MM.1S (cell line): ENCODE measurements around the gene MMP19.

Source experiments
- DNase-seq: peaks from one replicate; pipeline ENCODE4 v3.0.0-alpha.2; 2015
- H2AFZ ChIP-seq: fragments of 300-600 bp; sonication (generic); 2 replicates; pipeline ENCODE4 v1.6.0; 2016; ENCODE audit warnings: antibody characterized with exemption, low read length
- H3F3A ChIP-seq: fragments of 300-600 bp; sonication (generic); 2 replicates; pipeline ENCODE4 v1.6.1; 2016; ENCODE audit warnings: mild to moderate bottlenecking, antibody characterized with exemption, low read length, moderate library complexity, mixed read lengths; ENCODE audit not compliant: insufficient read depth
- H3K27ac ChIP-seq: fragments of 300-600 bp; sonication (generic); 2 replicates; pipeline ENCODE4 v1.5.1; 2016; ENCODE audit warnings: mild to moderate bottlenecking, low read length
- H3K27me3 ChIP-seq: fragments of 300-600 bp; sonication (generic); replicated peaks from 2 replicates; pipeline ENCODE4 v1.6.0; 2016; ENCODE audit warnings: low read length; ENCODE audit not compliant: insufficient read depth
- H3K36me3 ChIP-seq: fragments of 300-600 bp; sonication (generic); replicated peaks from 2 replicates; pipeline ENCODE4 v1.6.1; 2016; ENCODE audit warnings: mild to moderate bottlenecking, low read length, mixed read lengths; ENCODE audit not compliant: insufficient read depth
- H3K4me1 ChIP-seq: fragments of 300-600 bp; sonication (generic); 2 replicates; pipeline ENCODE4 v1.6.1; 2016; ENCODE audit warnings: low read length, mixed read lengths
- H3K4me2 ChIP-seq: fragments of 300-600 bp; sonication (generic); 2 replicates; pipeline ENCODE4 v1.6.0; 2016; ENCODE audit warnings: low read depth, low read length
- H3K4me3 ChIP-seq: fragments of 300-600 bp; sonication (generic); 2 replicates; pipeline ENCODE4 v1.5.1; 2016; ENCODE audit warnings: low read length, mixed read lengths
- H3K79me2 ChIP-seq: fragments of 300-600 bp; sonication (generic); 2 replicates; pipeline ENCODE4 v1.6.1; 2016; ENCODE audit warnings: mixed run types, low read length, mixed read lengths
- H3K9ac ChIP-seq: fragments of 300-600 bp; sonication (generic); 2 replicates; pipeline ENCODE4 v1.6.1; 2016; ENCODE audit warnings: low read length, mixed read lengths
- H3K9me2 ChIP-seq: fragments of 300-600 bp; sonication (generic); replicated peaks from 2 replicates; pipeline ENCODE4 v1.6.1; 2016; ENCODE audit warnings: mild to moderate bottlenecking, low read length, mixed read lengths; ENCODE audit not compliant: insufficient read depth
- H3K9me3 ChIP-seq: fragments of 300-600 bp; sonication (generic); replicated peaks from 2 replicates; pipeline ENCODE4 v1.6.1; 2016; ENCODE audit warnings: mild to moderate bottlenecking, low read length, mixed read lengths; ENCODE audit not compliant: insufficient read depth
- H4K20me1 ChIP-seq: fragments of 300-600 bp; sonication (generic); 2 replicates; pipeline ENCODE4 v1.6.1; 2016; ENCODE audit warnings: mild to moderate bottlenecking, low read length, moderate library complexity, mixed read lengths; ENCODE audit not compliant: insufficient read depth
- EZH2 ChIP-seq: fragments of 300-600 bp; sonication (generic); optimal IDR thresholded peaks from 2 replicates; pipeline ENCODE3; 2017; ENCODE audit warnings: low read depth, mild to moderate bottlenecking, antibody characterized with exemption, low read length, mixed read lengths
- EZH2phosphoT487 ChIP-seq: fragments of 300-600 bp; sonication (generic); IDR thresholded peaks from 2 replicates; pipeline ENCODE4 v1.6.1; 2018; ENCODE audit warnings: antibody characterized with exemption, low read length
- TF ChIP-seq, protein P1 (sequence below): fragments of 300-600 bp; sonication (generic); IDR thresholded peaks from 2 replicates; pipeline ENCODE4 v1.5.1; 2016; ENCODE audit warnings: antibody characterized with exemption, low read length, mixed read lengths

The MMP19 gene

DNA sequence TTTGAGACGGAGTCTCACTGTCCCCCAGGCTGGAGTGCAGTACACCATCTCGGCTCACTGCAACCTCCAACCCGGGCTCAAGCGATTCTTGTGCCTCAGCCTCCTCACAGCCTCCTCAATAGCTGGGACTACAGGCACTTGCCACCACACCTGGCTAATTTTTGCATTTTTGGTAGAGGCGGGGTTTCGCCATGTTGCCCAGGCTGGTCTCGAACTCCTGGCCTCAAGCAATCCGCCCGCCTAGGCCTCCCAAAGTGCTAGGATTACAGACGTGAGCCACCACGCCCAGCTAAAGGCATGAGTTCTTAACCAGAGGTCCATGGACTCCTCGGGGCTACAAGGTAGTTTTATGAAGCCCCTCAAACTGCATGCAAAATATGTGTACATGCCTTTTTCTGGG is 27.3 kb downstream of the MMP19 start:
- no peak for TF ChIP-seq EZH2phosphoT487
- no peak for TF ChIP-seq EZH2
- TF ChIP-seq, protein P1, sequence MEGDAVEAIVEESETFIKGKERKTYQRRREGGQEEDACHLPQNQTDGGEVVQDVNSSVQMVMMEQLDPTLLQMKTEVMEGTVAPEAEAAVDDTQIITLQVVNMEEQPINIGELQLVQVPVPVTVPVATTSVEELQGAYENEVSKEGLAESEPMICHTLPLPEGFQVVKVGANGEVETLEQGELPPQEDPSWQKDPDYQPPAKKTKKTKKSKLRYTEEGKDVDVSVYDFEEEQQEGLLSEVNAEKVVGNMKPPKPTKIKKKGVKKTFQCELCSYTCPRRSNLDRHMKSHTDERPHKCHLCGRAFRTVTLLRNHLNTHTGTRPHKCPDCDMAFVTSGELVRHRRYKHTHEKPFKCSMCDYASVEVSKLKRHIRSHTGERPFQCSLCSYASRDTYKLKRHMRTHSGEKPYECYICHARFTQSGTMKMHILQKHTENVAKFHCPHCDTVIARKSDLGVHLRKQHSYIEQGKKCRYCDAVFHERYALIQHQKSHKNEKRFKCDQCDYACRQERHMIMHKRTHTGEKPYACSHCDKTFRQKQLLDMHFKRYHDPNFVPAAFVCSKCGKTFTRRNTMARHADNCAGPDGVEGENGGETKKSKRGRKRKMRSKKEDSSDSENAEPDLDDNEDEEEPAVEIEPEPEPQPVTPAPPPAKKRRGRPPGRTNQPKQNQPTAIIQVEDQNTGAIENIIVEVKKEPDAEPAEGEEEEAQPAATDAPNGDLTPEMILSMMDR, result no peak
- no peak overlapping the region for H3K27ac ChIP-seq
- peak overlapping the region; percentile 44 for H3K4me2 ChIP-seq
- H3K79me2 ChIP-seq, result peaks cover 96% of the 10 kb centered on the region
- H3K9me3 ChIP-seq, result no peaks in the 10 kb centered on the region
- H3K9me2 ChIP-seq, result no peaks in the 10 kb centered on the region
- no peaks in the 10 kb centered on the region for H3F3A ChIP-seq
- peaks cover 6% of the 10 kb centered on the region; the same call in 1 of the 2 replicates for H3K36me3 ChIP-seq
- no peak overlapping the region for H3K9ac ChIP-seq
- H3K4me1 ChIP-seq, result peaks cover 8% of the 10 kb centered on the region
- 0 out of 2 replicates have a peak overlapping the region, but pooled peaks have one; percentile 94 for H3K4me3 ChIP-seq
- no peaks in the 10 kb centered on the region for H3K27me3 ChIP-seq
- DNase-seq, result no peak
- H2AFZ ChIP-seq, result no peak overlapping the region
- H4K20me1 ChIP-seq, result peaks cover 11% of the 10 kb centered on the region; the same call in 1 of the 2 replicates

DNA sequence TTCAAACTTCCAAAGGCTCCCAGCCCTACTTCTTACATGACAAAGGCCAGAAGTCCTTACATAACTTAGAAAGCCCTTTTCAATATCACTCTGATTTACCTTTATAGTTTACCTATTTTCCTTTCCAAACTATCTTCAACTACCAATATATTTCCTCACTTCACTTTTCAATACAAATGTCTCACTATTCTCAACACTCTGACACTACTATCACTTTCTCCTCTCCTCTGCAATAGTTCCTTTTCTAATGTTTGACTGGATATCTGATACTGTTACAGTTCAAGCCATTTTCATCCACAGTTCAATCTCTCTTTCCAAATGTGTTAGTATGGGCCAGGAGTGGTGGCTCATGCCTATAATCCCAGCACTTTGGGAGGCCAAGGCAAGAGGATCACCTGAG is 28.5 kb downstream of the MMP19 start:
- no peak for DNase-seq
- H3F3A ChIP-seq, result no peaks in the 10 kb centered on the region
- H3K4me2 ChIP-seq, result no peak overlapping the region
- H3K9me3 ChIP-seq, result no peaks in the 10 kb centered on the region
- no peak overlapping the region for H2AFZ ChIP-seq
- H3K9ac ChIP-seq, result no peak overlapping the region
- peaks cover 1% of the 10 kb centered on the region; the same call in 1 of the 2 replicates for H3K36me3 ChIP-seq
- no peak overlapping the region for H3K27ac ChIP-seq
- peaks cover 96% of the 10 kb centered on the region for H3K79me2 ChIP-seq
- TF ChIP-seq, protein P1, result no peak
- TF ChIP-seq EZH2 (no peak), EZH2phosphoT487 (no peak)
- peaks cover 8% of the 10 kb centered on the region for H3K4me1 ChIP-seq
- H3K9me2 ChIP-seq, result no peaks in the 10 kb centered on the region
- H4K20me1 ChIP-seq, result peaks cover 11% of the 10 kb centered on the region; the same call in 1 of the 2 replicates
- no peak overlapping the region for H3K4me3 ChIP-seq
- no peaks in the 10 kb centered on the region for H3K27me3 ChIP-seq

DNA sequence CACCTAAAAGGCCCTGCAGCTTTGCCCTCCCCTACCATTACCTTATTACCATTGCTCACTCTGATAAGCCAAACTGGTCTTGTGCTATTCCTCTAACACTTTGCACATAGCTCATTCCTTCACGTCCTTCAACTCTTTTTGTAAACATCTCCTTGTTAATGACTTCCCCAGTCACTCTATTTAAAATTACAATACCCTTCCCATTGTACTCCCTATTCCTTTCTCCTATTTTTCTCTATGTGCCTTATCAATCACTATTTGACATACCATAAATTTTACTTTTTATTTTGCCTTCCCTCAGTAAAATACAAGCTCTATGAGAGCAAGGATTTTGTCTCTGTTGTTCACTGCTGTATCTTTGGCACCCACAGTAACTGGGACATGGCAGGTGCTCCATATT is 30.6 kb downstream of the MMP19 start:
- H3K27ac ChIP-seq, result no peak overlapping the region
- peaks cover 13% of the 10 kb centered on the region for H4K20me1 ChIP-seq
- H2AFZ ChIP-seq, result no peak overlapping the region
- peaks cover 99% of the 10 kb centered on the region for H3K79me2 ChIP-seq
- TF ChIP-seq, protein P1, result no peak
- TF ChIP-seq EZH2phosphoT487, result no peak
- TF ChIP-seq EZH2, result no peak
- H3K9ac ChIP-seq, result no peak overlapping the region
- H3K9me3 ChIP-seq, result no peaks in the 10 kb centered on the region
- H3K4me3 ChIP-seq, result no peak overlapping the region
- H3K27me3 ChIP-seq, result no peaks in the 10 kb centered on the region
- no peak overlapping the region for H3K4me2 ChIP-seq
- no peak for DNase-seq
- H3K4me1 ChIP-seq, result no peaks in the 10 kb centered on the region
- no peaks in the 10 kb centered on the region for H3F3A ChIP-seq
- H3K9me2 ChIP-seq, result no peaks in the 10 kb centered on the region
- no peaks in the 10 kb centered on the region; the same call in 1 of the 2 replicates for H3K36me3 ChIP-seq
